ENCODE results near the gene PDIA6. TPM values are rescaled to one million over a fixed set of nuclear protein-coding genes. Genes with fewer than 3 reads are reported as not detected.

PDIA6 gene
- total and polyA plus RNA-seq, 9 of the 15 experiments (the other 6 are each of a cell fraction or from before 2014, with no cell fraction given), result 166 to 268 (median 229) TPM

- TF ChIP-seq BRF2 (IDR thresholded peaks at IDR 0.05; ENCODE audit: borderline replicate concordance, insufficient read depth, insufficient read length), result no peak
- TF ChIP-seq RFX1 (IDR thresholded peaks at IDR 0.05), result no peak
- no peak for TF ChIP-seq ZNF75A (CRISPR knock-in tag; IDR thresholded peaks at IDR 0.05)
- no peak for TF ChIP-seq USF1 (CRISPR knock-in tag; IDR thresholded peaks at IDR 0.05)
- no peak for TF ChIP-seq MAFK (IDR thresholded peaks at IDR 0.05; ENCODE audit: low read length)
These were observed 29.9 kb upstream of the PDIA6 start (continued) for GRCh38 chr2:10842506-10842905.

GRCh38 chr2:10841547-10842219, 29.1 kb upstream of the PDIA6 start:
- Histone ChIP-seq H3K9me3 (replicated peaks; ENCODE audit: control insufficient read depth, insufficient read depth, low read depth, low read length) (no peaks in the 10 kb centered on the region), H3K36me3 (ENCODE audit: control insufficient read depth, insufficient read depth, low read length) (no peaks in the 10 kb centered on the region), H2AFZ (ENCODE audit: low read depth, low read length) (no peak overlapping the region), H4K20me1 (replicated peaks; ENCODE audit: control insufficient read depth, insufficient read depth, low read length) (no peaks in the 10 kb centered on the region; the same call in 1 of the 2 replicates), H3K27ac (ENCODE audit: extremely low read depth, low read depth, low read length) (no peak overlapping the region), H3K9me1 (ENCODE audit: control insufficient read depth, insufficient read depth, low read length) (no peaks in the 10 kb centered on the region), H3K4me3 (no peak overlapping the region), H3K27me3 (ENCODE audit: control insufficient read depth in 2 of 2, insufficient read depth in 2 of 2, low read length in 2 of 2) (peaks cover 2 to 51% of the 10 kb centered on the region in 2 experiments; a peak in 4 of 5 replicates), H3K9ac (ENCODE audit: insufficient read depth in 1 of 2, low read depth in 2 of 2, low read length in 2 of 2) (no peak overlapping the region), H3K4me1 (replicated peaks in 1 of 2; ENCODE audit: control insufficient read depth in 2 of 2, insufficient read depth in 2 of 2, low read length in 2 of 2) (no peaks in the 10 kb centered on the region), H3K4me2 (ENCODE audit: insufficient read depth, low read length) (no peak overlapping the region), H3K79me2 (ENCODE audit: control insufficient read depth, insufficient read depth, low read length) (no peaks in the 10 kb centered on the region)
- BruUV-seq (replicated peaks), result no TSS peak
- intact Hi-C loops (cut with micrococcal nuclease) (no loop called here), in situ Hi-C loops (cut with MboI) (loop anchor here (25.0 kb wide), 1 partner anchor 571 kb away; no protein-coding TSS in a partner anchor)
- ChIA-PET POLR2A (interaction anchor here (1.0 to 1.2 kb wide), 2 partner anchors 9 to 25 kb away, joined by 3 to 5 read pairs; no protein-coding TSS in a partner anchor), CTCF (ENCODE audit: low intra/inter-chr PET ratio) (no interaction called here)
- TF ChIP-seq POLR2AphosphoS2 (IDR thresholded peaks at IDR 0.05; ENCODE audit: low read length), result no peak
- no peak for TF ChIP-seq ARHGAP35 (IDR thresholded peaks at IDR 0.05; ENCODE audit: partially characterized antibody)
- TF ChIP-seq EGR1 (conservative IDR thresholded peaks at IDR 0.05), result no peak
- no peak for TF ChIP-seq TGIF2 (CRISPR knock-in tag; IDR thresholded peaks at IDR 0.05)
- TF ChIP-seq MAFF (IDR thresholded peaks at IDR 0.05; ENCODE audit: low read length), result no peak
- DNase-seq (ENCODE audit: extremely low read depth in 1 of 4, low spot score in 3 of 4), result no peak
- 0% methylated on average over 3 of the region's 3 CpGs for WGBS (ENCODE audit: insufficient coverage, low coverage, missing lambda C conversion rate)
- FAIRE-seq, result no peak
- no peak for ATAC-seq

All from K562 (cell line).